Measurements from ENCODE around the gene OR2F1.
A peak's percentile ranks its signal among the peaks of the same experiment; 100 is the strongest.

OR2F1 gene, protein sequence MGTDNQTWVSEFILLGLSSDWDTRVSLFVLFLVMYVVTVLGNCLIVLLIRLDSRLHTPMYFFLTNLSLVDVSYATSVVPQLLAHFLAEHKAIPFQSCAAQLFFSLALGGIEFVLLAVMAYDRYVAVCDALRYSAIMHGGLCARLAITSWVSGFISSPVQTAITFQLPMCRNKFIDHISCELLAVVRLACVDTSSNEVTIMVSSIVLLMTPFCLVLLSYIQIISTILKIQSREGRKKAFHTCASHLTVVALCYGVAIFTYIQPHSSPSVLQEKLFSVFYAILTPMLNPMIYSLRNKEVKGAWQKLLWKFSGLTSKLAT

DNA sequence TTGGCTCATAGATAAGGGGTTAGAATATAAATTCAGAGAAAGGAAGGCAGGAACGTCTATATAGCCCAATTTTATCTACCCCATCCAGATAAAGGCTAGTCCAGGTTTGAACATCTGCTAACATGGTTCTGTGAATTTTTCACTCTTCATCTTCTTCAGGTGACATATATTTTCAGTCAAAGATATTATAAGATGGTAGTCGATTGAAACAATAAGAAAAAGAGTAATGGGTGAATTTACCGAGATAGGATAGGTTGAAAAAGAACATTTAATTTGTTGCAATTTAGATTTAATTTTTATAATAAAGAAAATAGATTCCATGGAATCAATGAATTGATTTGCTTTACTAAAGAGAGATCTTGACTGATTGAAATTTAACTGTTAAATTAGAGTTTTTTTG, at the start of gene OR2F1:
Gene OR2F1, plus strand, starts transcription at position 301 of the 400 bp plus-strand sequence. CDS start 5,127 bp downstream, outside the sequence.
- DNase-seq = no peak
- Mint-ChIP-seq H3K27me3 (peaks cover 18% of the 10 kb centered on the region), H3K9me3 (no peaks in the 10 kb centered on the region), H3K4me1 (no peaks in the 10 kb centered on the region), H3K4me3 (no peak within 1 kb of the TSS), H3K36me3 (ENCODE audit: low read depth) (no peaks in the 10 kb centered on the region), H3K27ac (no peak within 1 kb of the TSS)
- no peak for ATAC-seq

DNA sequence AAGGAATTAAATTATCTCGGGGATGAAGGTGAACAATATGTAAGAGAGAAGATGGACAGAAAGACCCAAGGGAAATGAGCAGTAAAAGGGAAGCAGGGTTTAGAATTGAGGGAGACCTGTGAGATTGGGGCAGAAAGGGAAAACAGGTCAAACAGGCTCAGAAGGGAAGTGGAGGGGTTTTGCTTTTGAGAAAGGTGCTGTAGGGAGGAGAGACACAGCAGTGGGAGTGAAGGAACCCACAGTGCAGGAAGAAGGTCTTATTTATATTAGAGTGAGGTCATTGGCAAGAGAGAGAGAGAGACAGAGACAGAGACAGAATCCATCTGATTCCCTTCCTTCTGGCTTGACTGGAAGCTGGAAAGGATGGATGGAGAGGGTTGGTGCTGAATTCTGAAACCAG, 49.1 kb upstream of the OR2F1 start:
- peaks cover 24% of the 10 kb centered on the region for H3K4me1 Mint-ChIP-seq
- no peak overlapping the region for H3K27ac Mint-ChIP-seq
- no peak overlapping the region for H3K4me3 Mint-ChIP-seq
- no peaks in the 10 kb centered on the region for H3K9me3 Mint-ChIP-seq
- H3K27me3 Mint-ChIP-seq = peaks cover 4% of the 10 kb centered on the region
- H3K36me3 Mint-ChIP-seq (ENCODE audit: low read depth) = no peaks in the 10 kb centered on the region
- no peak for ATAC-seq
- no peak for DNase-seq

DNA sequence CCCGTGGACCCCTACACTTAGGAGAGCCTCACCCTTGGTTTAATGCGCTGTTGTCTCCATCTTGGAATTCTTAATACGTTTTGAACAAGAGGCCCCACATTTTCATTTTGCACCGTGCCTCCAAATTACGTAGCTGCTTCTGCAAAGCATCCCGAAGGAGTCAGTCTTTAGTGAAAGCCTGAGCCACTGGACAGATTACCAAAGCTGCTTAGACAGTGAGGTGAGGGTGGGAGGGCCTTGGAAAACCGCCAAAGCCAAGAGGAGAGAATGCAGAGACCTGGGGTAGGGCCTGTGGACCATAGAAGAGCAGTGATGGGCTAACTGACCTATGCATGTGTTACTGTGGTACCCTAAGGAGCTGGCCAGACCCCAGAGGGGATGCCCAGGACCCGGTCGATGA, 48.5 kb upstream of the OR2F1 start:
- peaks cover 4% of the 10 kb centered on the region for H3K27me3 Mint-ChIP-seq
- peaks cover 24% of the 10 kb centered on the region for H3K4me1 Mint-ChIP-seq
- no peak overlapping the region for H3K4me3 Mint-ChIP-seq
- H3K36me3 Mint-ChIP-seq (ENCODE audit: low read depth) = no peaks in the 10 kb centered on the region
- H3K9me3 Mint-ChIP-seq = no peaks in the 10 kb centered on the region
- DNase-seq (no peak), ATAC-seq (no peak)
- no peak overlapping the region for H3K27ac Mint-ChIP-seq

DNA sequence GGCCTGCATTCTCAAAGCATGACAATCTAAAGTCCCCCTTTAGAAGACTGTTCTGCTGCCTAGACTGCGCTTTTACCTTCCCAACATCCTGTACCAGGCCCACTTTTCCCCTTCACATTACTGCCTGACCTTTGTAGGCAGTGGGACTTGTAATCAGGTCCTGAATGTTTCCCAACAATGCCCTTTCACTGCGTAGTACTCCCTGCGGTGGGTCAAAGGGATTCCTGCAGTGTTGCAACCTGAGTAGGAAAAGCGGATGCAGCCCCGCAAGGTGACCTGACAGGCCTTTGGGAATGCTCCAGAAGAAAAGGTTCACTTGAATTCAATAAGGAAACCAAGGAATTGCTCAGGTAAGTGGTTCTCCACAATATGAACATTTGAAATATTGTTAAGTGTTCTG, 47.7 kb upstream of the OR2F1 start:
- DNase-seq (no peak), ATAC-seq (no peak)
- Mint-ChIP-seq H3K27me3 (peaks cover 4% of the 10 kb centered on the region), H3K27ac (no peak overlapping the region), H3K9me3 (no peaks in the 10 kb centered on the region), H3K4me1 (peaks cover 22% of the 10 kb centered on the region), H3K4me3 (no peak overlapping the region), H3K36me3 (ENCODE audit: low read depth) (no peaks in the 10 kb centered on the region)

DNA sequence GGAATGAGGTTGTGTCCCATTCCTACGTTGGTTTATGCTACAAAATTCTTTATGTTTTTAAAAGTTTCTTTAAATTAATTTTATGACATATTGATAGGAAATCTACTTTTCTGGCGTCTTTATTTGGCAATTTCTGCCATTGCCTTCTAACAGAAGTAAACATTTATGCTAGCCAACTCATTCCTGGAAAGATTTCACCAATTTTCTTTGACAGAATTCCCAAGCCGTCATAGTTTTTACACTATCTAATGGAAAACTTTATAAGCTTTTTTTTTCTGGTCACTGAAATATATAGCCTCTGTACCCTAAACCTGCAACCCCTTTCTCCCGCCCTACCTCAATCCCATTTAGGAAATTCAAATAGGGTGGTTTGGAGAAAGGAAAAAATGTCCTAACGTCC, 46.5 kb upstream of the OR2F1 start:
- H3K9me3 Mint-ChIP-seq = no peaks in the 10 kb centered on the region
- H3K27me3 Mint-ChIP-seq = peaks cover 4% of the 10 kb centered on the region
- no peak for DNase-seq
- peaks cover 19% of the 10 kb centered on the region for H3K4me1 Mint-ChIP-seq
- no peak overlapping the region for H3K27ac Mint-ChIP-seq
- no peaks in the 10 kb centered on the region for H3K36me3 Mint-ChIP-seq (ENCODE audit: low read depth)
- no peak for ATAC-seq
- no peak overlapping the region for H3K4me3 Mint-ChIP-seq

DNA sequence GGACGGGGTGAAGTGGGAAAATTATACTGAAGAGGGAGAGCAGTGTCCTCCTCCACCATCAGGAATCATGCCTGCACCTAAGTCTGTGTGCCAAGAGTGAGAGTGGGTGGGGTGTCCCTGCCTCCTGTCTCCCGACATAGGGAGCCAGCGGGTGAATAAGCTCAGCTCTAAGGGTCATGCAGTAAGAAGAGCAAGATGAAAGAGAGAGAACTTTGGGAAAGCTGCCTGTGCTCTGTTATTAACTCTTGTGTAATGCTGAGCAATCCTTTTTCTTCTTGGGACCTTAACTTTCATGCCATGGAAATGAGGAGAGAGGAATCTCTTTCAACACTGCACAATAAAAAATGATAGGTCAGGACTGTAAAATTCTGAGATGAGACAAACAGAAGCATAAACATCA, 44.8 kb upstream of the OR2F1 start:
- H3K36me3 Mint-ChIP-seq (ENCODE audit: low read depth) = no peaks in the 10 kb centered on the region
- DNase-seq = no peak
- no peak overlapping the region for H3K4me3 Mint-ChIP-seq
- no peak for ATAC-seq
- no peak overlapping the region for H3K27ac Mint-ChIP-seq
- H3K4me1 Mint-ChIP-seq = peaks cover 23% of the 10 kb centered on the region
- H3K9me3 Mint-ChIP-seq = no peaks in the 10 kb centered on the region
- H3K27me3 Mint-ChIP-seq = peaks cover 4% of the 10 kb centered on the region

DNA sequence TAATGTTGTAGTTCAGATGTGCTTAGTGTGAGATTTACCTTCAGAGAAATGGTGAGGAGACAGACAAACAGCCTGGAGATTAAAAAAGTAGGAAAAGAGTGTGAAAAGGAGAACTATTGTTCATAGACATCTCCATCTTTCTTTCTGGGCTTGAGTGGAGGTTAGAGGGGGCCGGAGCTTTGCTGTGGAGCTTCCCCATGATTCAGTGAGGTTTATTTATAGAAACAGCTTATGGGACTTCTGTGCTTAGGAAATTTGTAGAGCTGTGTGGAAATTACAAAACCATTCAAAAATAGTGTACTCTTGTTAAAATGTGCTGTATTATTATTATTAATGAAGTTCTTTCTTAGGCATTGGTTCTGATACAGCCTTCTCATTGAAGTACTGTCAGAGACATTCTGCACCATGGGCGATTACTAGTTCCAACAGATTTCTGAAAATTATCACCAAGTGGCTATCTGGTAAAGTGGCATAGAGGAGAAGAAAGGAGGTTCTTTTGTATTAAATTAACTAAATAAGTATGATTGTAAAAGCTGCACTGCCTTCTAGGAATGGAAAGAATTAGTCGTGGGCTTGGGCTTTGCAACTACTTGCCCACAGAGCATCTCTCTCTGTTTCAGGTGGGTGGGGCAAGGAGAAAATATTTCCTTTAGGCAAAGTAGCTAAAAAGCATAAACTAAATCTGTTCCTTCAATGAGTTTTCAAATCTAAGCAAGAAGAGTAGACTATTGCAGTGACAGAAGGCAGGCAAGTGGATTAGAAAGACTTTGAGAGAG, 44.0 kb upstream of the OR2F1 start:
- Mint-ChIP-seq H3K9me3 (no peaks in the 10 kb centered on the region), H3K4me1 (peaks cover 23% of the 10 kb centered on the region), H3K27ac (peak overlapping the region; percentile 24), H3K36me3 (ENCODE audit: low read depth) (no peaks in the 10 kb centered on the region), H3K4me3 (no peak overlapping the region), H3K27me3 (peaks cover 9% of the 10 kb centered on the region)
- DNase-seq (no peak), ATAC-seq (peak; percentile 64)

DNA sequence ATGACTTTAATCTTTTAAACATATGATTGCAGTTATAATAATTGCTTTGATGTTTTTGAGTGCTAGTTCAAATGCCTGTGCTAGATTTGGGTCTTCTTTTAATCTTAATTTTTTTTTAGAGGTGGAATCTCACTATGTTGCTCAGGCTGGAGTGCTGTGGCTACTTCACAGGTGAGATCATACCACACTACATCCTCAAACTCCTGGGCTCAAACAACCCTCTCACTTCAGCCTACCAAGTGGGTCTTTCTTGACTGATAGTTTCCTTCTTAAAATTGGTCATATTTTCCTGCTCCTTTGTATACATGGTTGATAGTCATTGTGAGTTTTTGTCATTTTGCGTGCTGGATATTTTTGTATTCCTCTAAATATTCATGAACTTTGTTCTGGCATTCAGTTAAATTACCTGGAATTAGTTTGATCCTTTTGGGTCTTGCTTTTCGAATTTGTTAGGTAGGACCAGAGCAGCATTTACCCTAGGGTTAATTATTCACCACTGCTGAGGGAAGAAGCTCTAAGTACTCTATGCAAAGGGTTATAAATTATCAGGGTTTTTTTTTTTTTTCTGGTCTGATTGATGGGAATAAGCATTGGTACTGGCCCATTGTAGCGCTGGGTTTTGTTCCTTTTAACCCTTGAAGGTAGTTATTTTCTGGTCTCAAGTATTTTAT, 40.6 kb upstream of the OR2F1 start:
- no peaks in the 10 kb centered on the region for H3K9me3 Mint-ChIP-seq
- H3K36me3 Mint-ChIP-seq (ENCODE audit: low read depth) = no peaks in the 10 kb centered on the region
- H3K27ac Mint-ChIP-seq = no peak overlapping the region
- peaks cover 8% of the 10 kb centered on the region for H3K27me3 Mint-ChIP-seq
- no peak overlapping the region for H3K4me3 Mint-ChIP-seq
- peak; percentile 36 for ATAC-seq
- no peak for DNase-seq
- H3K4me1 Mint-ChIP-seq = peaks cover 14% of the 10 kb centered on the region

DNA sequence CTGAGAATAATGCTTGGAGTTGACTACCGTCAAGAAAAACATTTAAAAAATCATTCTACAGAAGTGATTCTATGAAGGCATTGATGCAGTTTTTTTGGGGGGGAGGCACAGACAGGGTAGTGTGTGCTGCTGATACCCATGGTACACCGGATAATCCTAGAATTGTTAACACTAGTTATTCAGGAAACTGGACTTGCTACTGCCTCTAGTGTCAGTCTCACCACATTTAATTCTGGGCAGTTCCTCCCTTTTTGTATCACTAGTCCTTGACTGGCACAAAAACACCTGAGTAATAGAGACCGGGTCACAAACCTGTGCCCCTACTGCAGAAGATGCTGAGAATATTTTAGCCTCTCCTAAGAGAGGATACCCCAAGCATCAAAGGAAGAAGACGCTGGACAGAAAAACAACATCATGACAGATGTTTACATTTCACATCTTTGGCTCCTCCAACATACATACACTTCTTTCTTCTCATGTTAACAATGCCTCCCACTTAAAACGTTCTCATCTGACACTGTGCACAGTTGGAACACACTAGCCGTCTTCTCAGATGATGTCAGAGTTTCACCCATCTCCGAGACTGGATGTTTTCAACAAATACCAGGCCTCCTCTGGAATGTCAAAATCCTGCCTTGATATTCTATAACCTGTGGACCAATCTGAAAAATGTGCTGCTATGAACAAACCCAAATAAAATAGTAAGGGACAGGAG, 39.5 kb upstream of the OR2F1 start:
- ATAC-seq (no peak), DNase-seq (no peak)
- H3K4me1 Mint-ChIP-seq = peaks cover 14% of the 10 kb centered on the region
- H3K36me3 Mint-ChIP-seq (ENCODE audit: low read depth) = no peaks in the 10 kb centered on the region
- peaks cover 11% of the 10 kb centered on the region for H3K27me3 Mint-ChIP-seq
- H3K4me3 Mint-ChIP-seq = no peak overlapping the region
- no peaks in the 10 kb centered on the region for H3K9me3 Mint-ChIP-seq
- no peak overlapping the region for H3K27ac Mint-ChIP-seq

DNA sequence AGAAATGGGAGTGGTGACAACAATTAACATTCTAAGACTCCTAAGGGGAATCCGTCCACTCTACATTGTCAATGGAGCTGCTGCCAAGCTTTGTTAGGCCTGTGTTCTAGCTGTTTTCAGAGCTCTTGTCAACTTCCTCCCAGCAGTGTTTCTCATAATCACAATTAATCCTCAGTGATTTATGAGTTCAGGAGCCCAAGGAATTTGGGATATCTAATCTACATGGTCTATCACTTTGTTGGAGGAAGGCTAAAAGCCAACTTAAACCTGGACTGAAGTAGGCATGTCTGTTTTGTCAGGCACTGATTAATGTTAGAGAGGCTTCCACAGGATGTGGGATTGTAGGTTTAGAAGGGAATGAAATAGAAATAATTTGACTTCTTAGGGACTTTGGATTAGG, 29.8 kb upstream of the OR2F1 start:
- no peak overlapping the region for H3K27ac Mint-ChIP-seq
- ATAC-seq = no peak

DNA sequence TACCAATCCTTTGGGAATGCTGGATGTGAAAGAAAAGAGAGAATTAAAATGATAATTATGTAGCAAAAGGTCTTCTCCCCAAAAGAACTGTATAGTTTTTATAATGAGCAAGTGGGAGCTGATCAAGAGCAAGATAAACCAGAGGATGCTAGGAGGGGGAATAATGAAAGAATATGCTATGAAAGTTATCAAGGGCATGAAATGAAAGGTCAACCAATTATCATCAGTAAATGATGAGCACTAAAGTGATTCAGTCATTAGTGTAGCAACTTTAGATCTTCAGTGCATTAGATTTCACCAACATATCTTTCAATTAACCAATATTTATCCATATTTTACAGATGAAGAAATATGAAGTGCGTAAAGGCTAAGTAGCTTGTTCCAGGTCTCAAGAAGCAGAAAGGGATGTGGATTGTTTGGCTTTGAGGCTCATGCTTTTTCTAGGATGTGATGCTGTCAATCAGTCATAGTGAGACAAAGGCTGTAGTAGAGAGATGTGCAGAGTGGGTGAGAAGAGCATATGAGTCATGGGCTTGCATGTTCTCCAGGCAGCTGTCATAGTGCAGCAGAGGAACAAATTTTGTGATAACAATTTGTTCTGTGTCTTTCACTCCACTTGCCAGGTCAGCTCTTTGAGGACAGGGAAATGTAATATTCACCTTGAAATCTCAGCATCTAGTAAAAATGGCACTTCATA, 25.3 kb upstream of the OR2F1 start:
- no peak overlapping the region for H3K27ac Mint-ChIP-seq

More for the DNA sequence above, 29.8 kb upstream of the OR2F1 start:
- Mint-ChIP-seq H3K9me3 (no peaks in the 10 kb centered on the region), H3K27me3 (peaks cover 16% of the 10 kb centered on the region), H3K4me1 (peaks cover 7% of the 10 kb centered on the region), H3K4me3 (no peak overlapping the region), H3K36me3 (ENCODE audit: low read depth) (no peaks in the 10 kb centered on the region)
- no peak for DNase-seq

DNA sequence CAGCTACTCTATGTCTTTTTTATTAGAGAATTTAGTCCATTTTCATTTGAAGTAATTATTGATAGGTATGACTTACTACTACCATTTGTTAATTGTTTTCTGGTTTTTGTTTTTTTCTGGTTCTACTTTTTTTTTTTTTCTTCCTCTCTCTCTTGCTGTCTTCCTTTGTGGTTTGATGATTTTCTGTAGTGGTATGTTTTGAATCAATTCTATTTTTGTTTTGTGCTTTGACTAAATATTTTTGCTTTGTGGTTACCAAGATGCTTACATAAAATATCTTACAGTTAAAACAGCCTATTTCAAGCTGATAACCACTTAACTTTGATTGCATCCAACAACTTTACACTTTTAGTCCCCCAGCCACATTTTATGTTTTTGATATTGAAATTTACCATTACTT, 22.9 kb upstream of the OR2F1 start:
- no peak for DNase-seq
- peaks cover 6% of the 10 kb centered on the region for H3K27me3 Mint-ChIP-seq

More for the DNA sequence above, 25.3 kb upstream of the OR2F1 start:
- peaks cover 6% of the 10 kb centered on the region for H3K27me3 Mint-ChIP-seq
- DNase-seq (no peak), ATAC-seq (peak; percentile 100)
- peaks cover 7% of the 10 kb centered on the region for H3K4me1 Mint-ChIP-seq
- H3K4me3 Mint-ChIP-seq = no peak overlapping the region
- peaks cover 11% of the 10 kb centered on the region for H3K9me3 Mint-ChIP-seq
- peaks cover 3% of the 10 kb centered on the region for H3K36me3 Mint-ChIP-seq (ENCODE audit: low read depth)

DNA sequence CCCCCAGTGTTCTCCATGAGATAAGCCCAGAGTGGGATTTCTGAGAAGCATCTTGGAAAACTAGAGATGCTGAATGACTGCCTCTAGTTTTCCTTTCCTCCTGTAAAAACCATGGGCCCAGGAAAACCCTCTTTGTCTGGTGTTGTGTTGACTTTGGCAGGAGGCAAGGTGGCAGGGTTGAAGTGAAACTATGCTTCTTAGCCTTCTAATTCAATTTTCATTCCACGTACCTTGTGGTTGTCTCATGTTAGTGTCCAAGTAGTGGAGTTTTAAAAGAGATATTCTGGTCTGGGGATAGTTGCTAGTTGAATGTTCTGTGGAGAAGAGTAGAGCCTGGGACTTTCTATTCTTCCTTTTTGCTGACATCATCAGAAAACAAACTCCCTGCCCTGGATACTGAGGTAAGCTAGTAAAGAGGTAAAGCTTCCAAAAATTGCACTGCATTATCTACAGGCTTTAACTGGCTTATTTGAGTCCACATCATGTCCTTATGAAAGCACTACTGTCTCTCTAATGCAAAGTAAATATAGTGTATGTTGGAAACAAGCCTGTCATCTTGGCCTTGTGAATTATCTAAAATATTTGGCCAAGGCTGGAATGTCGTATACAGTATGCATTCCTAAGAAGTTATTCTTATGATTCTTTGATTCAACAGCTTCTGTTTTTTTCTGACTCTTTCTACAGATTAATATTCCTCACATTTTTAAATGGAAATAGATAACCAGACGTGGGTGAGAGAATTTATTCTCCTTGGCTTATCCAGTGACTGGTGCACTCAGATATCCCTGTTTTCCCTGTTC, 19.9 kb upstream of the OR2F1 start, which contains the start of gene OR2F2:
Gene OR2F2, plus strand, starts transcription at position 708 of the 800 bp plus-strand sequence. Its CDS starts 0 bp downstream, at position 708.
- ATAC-seq (no peak), DNase-seq (no peak)
- peaks cover 11% of the 10 kb centered on the region for H3K9me3 Mint-ChIP-seq
- no peaks in the 10 kb centered on the region for H3K4me1 Mint-ChIP-seq
- no peak within 1 kb of the TSS for H3K4me3 Mint-ChIP-seq
- H3K27me3 Mint-ChIP-seq = peaks cover 6% of the 10 kb centered on the region
- H3K36me3 Mint-ChIP-seq (ENCODE audit: low read depth) = peaks cover 3% of the 10 kb centered on the region
- no peak within 1 kb of the TSS for H3K27ac Mint-ChIP-seq

More for the DNA sequence above, 22.9 kb upstream of the OR2F1 start:
- peaks cover 7% of the 10 kb centered on the region for H3K4me1 Mint-ChIP-seq
- ATAC-seq = no peak
- H3K4me3 Mint-ChIP-seq = no peak overlapping the region
- H3K36me3 Mint-ChIP-seq (ENCODE audit: low read depth) = peaks cover 3% of the 10 kb centered on the region
- H3K9me3 Mint-ChIP-seq = peaks cover 11% of the 10 kb centered on the region
- H3K27ac Mint-ChIP-seq = no peak overlapping the region
